Ishikawa (cell line): ENCODE measurements around the gene PDCD6IP.

Source experiments
- EGR1 ChIP-seq: IDR thresholded peaks from 2 replicates; pipeline ENCODE4 v1.6.1; 2012
- RAD21 ChIP-seq: IDR thresholded peaks from 2 replicates; pipeline ENCODE4 v1.6.1; 2012; ENCODE audit warnings: low read depth
- TAF1 ChIP-seq: IDR thresholded peaks from 2 replicates; pipeline ENCODE4 v1.6.1; 2012; ENCODE audit warnings: low read depth, mild to moderate bottlenecking
- TCF12 ChIP-seq: IDR thresholded peaks from 2 replicates; pipeline ENCODE4 v1.6.1; 2012; ENCODE audit warnings: low read depth
- TEAD4 ChIP-seq: IDR thresholded peaks from 2 replicates; pipeline ENCODE4 v1.6.1; 2012
- YY1 ChIP-seq: IDR thresholded peaks from 2 replicates; pipeline ENCODE4 v1.6.1; 2012; ENCODE audit warnings: low read depth

DNA sequence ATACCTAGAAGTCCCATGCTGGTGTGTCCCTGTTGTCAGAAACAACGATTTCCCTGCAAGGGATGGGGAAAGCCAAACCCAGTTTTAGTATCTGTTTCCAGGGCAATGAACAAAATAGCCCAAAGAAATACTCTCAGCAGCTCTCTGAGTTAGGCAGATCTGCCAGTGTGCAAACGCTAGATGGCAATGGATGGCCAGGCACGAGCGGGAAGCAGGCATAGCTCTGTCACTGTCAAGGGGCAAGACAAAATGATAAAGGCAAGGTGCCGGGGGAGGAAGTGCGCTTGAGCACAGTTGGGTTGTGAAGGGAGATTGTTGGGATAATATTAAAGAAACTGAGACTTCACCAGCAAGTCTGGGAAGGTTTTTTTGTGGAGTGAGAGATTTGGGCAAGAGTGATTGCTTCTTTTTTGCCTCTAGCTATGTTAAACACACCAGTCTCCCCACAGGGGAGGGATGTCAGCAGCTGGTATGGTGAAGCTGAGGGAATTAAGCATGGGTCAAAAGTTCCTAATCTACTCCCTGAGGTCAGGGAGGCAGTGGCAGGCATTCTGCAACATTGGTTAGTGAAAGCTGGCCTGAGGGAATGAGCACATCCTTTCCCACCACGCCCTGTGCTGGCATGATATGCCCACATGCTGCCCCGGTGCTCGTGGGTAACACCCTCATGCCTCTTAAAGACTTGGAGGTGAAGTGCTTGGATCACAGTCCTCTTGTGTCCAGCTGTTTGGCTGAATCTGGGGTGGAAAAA, 117.5 kb downstream of the PDCD6IP start:
- TF ChIP-seq TAF1: no peak
- TF ChIP-seq RAD21: no peak
- no peak for TF ChIP-seq TCF12
- TF ChIP-seq YY1: no peak
- no peak for TF ChIP-seq EGR1
- TF ChIP-seq TEAD4: no peak
